Fibroblast of the aortic adventitia (primary cell): Measurements from ENCODE around the gene SPN. TPM values are rescaled to one million over a fixed set of nuclear protein-coding genes. Genes with fewer than 3 reads are reported as not detected.
A peak's percentile ranks its signal among the peaks of the same experiment; 100 is the strongest.

Experiments used
- DNase-seq: peaks from one replicate; pipeline ENCODE4 v3.0.0-alpha.2; 2010; ENCODE audit warnings: low read depth
- H3K4me3 ChIP-seq: 2 replicates; pipeline ENCODE4 v1.5.1; 2011; ENCODE audit warnings: low read depth, mild to moderate bottlenecking, control low read depth, low read length, moderate library complexity
- total RNA-seq: library from RNA; depleted of rRNA; stranded (reverse); fragments of >200 nt; gene quantifications from 2 replicates; pipeline ENCODE4 v1.2.3, GENCODE V29; 2012; ENCODE audit warnings: low replicate concordance
- TF ChIP-seq, protein P1 (sequence below): IDR thresholded peaks from 2 replicates; pipeline ENCODE4 v1.5.1; 2011; ENCODE audit warnings: mild to moderate bottlenecking, low read length, control low read depth, inconsistent platforms; ENCODE audit not compliant: insufficient read depth

The SPN gene
- total RNA-seq, 1 donor, result not detected

DNA sequence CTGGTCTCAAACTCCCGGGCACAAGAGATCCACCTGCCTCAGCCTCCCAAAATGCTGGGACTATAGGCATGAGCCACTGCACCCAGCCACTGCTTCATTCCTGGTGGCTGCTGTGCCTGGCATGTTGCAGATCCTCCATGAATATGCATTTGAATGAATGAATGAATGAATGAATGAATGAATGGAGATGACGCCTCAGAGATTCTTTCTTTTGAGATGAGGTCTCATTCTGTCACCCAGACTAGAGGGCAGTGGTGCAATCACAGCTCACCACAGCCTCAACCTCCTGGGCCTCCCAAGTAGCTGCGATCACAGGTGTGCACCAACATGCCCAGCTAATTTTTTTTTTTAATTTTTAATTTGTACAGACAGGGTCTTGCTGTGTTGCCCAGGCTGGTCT is 5.2 kb downstream of the SPN start:
- no peak for DNase-seq
- TF ChIP-seq, protein P1, sequence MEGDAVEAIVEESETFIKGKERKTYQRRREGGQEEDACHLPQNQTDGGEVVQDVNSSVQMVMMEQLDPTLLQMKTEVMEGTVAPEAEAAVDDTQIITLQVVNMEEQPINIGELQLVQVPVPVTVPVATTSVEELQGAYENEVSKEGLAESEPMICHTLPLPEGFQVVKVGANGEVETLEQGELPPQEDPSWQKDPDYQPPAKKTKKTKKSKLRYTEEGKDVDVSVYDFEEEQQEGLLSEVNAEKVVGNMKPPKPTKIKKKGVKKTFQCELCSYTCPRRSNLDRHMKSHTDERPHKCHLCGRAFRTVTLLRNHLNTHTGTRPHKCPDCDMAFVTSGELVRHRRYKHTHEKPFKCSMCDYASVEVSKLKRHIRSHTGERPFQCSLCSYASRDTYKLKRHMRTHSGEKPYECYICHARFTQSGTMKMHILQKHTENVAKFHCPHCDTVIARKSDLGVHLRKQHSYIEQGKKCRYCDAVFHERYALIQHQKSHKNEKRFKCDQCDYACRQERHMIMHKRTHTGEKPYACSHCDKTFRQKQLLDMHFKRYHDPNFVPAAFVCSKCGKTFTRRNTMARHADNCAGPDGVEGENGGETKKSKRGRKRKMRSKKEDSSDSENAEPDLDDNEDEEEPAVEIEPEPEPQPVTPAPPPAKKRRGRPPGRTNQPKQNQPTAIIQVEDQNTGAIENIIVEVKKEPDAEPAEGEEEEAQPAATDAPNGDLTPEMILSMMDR, result no peak

GRCh38 chr16:29673501-29673900 is 10.5 kb downstream of the SPN start:
- no peak for DNase-seq

More for the DNA sequence above, 5.2 kb downstream of the SPN start:
- H3K4me3 ChIP-seq, result no peak overlapping the region

GRCh38 chr16:29674188-29674587 is 11.1 kb downstream of the SPN start:
- DNase-seq, result peak; percentile 47
- H3K4me3 ChIP-seq, result no peak overlapping the region

More at GRCh38 chr16:29673501-29673900, 10.5 kb downstream of the SPN start:
- TF ChIP-seq, protein P1, result no peak
- H3K4me3 ChIP-seq, result no peak overlapping the region

DNA sequence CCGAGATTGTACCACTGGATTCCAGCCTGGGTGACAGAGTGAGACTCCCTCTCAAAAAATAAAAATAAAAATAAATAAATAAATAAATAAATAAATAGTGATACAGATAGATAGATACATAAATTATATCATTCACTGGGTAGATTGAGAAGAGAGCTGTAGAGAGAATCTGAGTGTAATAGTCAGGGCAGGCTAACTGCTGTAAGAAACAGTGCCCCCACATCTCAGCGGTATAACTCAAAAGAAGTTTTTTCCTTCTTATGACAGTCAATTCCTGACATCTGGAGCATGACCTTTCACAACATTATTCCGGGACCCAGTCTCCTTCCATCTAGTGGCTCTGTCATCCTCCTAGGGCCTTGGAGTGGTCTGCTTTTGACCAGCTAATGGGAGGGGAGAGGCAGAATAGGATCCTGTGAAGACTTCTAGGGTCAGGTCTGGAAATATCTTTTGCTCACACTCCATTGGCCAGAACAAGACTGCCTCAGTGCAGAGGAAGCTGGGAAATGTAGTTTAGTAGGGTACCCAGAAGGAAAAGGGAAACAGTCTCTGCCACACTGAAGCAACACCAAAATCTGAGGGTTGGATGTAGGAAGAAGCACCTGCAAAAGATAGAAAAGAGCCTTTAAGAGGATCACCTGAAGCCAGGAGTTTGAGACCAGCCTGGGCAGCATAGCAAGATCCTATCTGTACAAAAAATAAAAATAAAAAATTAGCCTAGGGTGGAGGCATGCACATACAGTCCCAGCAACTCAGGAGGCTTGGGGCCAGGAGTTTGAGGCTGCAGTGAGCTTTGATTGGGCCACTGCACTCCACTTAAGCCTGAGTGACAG is 13.0 kb downstream of the SPN start:
- TF ChIP-seq, protein P1, result no peak
- DNase-seq, result no peak
- H3K4me3 ChIP-seq, result no peak overlapping the region

More at GRCh38 chr16:29674188-29674587, 11.1 kb downstream of the SPN start:
- TF ChIP-seq, protein P1, result no peak

DNA sequence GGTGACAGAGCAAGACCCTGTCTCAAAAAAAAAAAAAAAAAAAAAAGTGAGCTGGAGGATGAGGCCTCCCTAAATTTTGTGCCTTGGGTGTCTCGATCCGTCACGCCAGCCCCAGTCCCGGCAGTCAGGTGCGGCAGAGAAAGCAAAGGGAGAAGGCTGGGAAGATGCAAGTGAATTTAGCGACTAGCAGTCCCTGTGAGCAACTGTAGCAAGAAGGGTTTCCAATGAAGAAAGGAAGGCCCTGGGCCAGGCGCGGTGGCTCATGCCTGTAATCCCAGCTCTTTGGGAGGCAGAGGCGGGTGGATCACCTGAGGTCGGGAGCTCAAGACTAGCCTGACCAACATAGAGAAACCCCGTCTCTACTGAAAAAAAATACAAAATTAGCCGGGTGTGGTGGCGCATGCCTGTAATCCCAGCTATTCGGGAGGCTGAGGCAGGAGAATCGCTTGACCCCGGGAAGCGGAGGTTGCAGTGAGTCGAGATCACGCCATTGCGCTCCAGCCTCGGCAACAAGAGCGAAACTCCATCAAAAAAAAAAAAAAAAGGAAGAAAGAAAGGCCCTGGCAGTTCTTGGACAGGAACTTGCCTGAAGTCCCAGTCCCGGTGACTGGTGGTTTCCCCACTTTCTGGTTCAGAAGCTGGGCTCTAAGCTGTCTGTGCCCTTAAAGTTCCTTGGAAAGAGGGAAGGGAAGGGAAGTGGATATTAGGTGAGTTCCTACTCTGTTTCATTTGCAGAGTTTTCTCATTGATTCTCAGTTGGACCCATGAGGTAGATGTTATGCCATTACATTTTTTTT is 14.1 kb downstream of the SPN start:
- TF ChIP-seq, protein P1, result no peak
- no peak for DNase-seq
- no peak overlapping the region for H3K4me3 ChIP-seq

GRCh38 chr16:29678691-29679267 is 15.7 kb downstream of the SPN start, which contains the start of gene QPRT:
TSS of gene QPRT (plus strand) at chr16:29679180. CDS start at chr16:29679198, 18 bp downstream.
- TF ChIP-seq, protein P1, result no peak
- DNase-seq, result peak; percentile 30
- peak within 1 kb of the TSS; percentile 46 for H3K4me3 ChIP-seq
